HCT116 (cell line): ENCODE results near the gene GGT6. TPM values are rescaled to one million over a fixed set of nuclear protein-coding genes. Genes with fewer than 3 reads are reported as not detected.

ENCODE experiments used
- ATAC-seq: fragments of 200-7000 bp; cut with Tn5 transposase; 2 replicates; pipeline ENCODE4 v1.9.1; 2020; ENCODE audit warnings: mild to moderate bottlenecking, moderate library complexity
- BruUV-seq: library from RNA; stranded (reverse); fragments of 400-500 nt; replicated peaks from 2 replicates; lab custom pipeline; 2021; lab: Mats Ljungman, UMichigan
- CTCF ChIA-PET: fragments of 300-600 bp; sonication (Branson Sonifier 250); formaldehyde crosslinking; loops from one replicate; lab custom pipeline; 2021; ENCODE audit warnings: antibody characterized with exemption; lab: Charles Lee
- POLR2A ChIA-PET: fragments of 300-600, 350-600 bp; sonication (Branson Sonifier 250); formaldehyde crosslinking; loops from one replicate; lab custom pipeline; 2021; ENCODE audit warnings: antibody characterized with exemption; lab: Charles Lee
- RAD21 ChIA-PET, 2 experiments: fragments of 300-600 bp; sonication (Branson Sonifier 250); formaldehyde crosslinking; loops; one replicate each; lab custom pipeline; 2023; ENCODE audit warnings: low total read pairs in 2 of 2; ENCODE audit not compliant: uncharacterized antibody in 2 of 2, unreplicated experiment in 2 of 2, low non-redundant PET in 1 of 2; lab: Charles Lee
- DNase-seq: peaks from one replicate; pipeline ENCODE4 v3.0.0-alpha.2; 2010; ENCODE audit warnings: low read depth, low spot score
- H2AFZ ChIP-seq: fragments of 200-600 bp; shearing (Covaris generic), sonication (generic); 2 replicates; pipeline ENCODE4 v1.6.1; 2017; ENCODE audit warnings: low read depth, mixed run types, mixed read lengths, antibody characterized with exemption, low read length; ENCODE audit not compliant: poor library complexity, severe bottlenecking
- H3K27ac ChIP-seq: 2 replicates; pipeline ENCODE4 v1.5.1; 2012; ENCODE audit warnings: low read depth, low read length
- H3K27me3 ChIP-seq: fragments of 200-600 bp; sonication (generic); 2 replicates; pipeline ENCODE4 v1.6.1; 2016; ENCODE audit warnings: mixed run types, low read length, mixed read lengths; ENCODE audit not compliant: insufficient read depth
- H3K36me3 ChIP-seq, 2 experiments: fragments of 200-500 bp in 1 of 2; fragments of 200-600 bp in 1 of 2; sonication (Bioruptor generic) in 1 of 2; sonication (generic) in 1 of 2; 2 replicates each; pipeline versions ENCODE4 v1.5.1 to v1.6.1; 2014 to 2016; ENCODE audit warnings: low read length in 2 of 2, inconsistent platforms in 1 of 2, mixed read lengths in 1 of 2, mixed run types in 1 of 2; ENCODE audit not compliant: insufficient read depth in 2 of 2, control insufficient read depth in 1 of 2
- H3K4me1 ChIP-seq, 2 experiments: fragments of 200-600 bp in 1 of 2; sonication (generic) in 1 of 2; 2 replicates each; pipeline versions ENCODE4 v1.5.1 to v1.6.1; 2012 to 2017; ENCODE audit warnings: low read length in 2 of 2, inconsistent platforms in 1 of 2, mild to moderate bottlenecking in 1 of 2, mixed read lengths in 1 of 2, mixed run types in 1 of 2, moderate library complexity in 1 of 2; ENCODE audit not compliant: insufficient read depth in 2 of 2, control insufficient read depth in 1 of 2
- H3K4me2 ChIP-seq: fragments of 200-600 bp; sonication (generic); 2 replicates; pipeline ENCODE4 v1.6.1; 2017; ENCODE audit warnings: mixed run types, low read length, mixed read lengths
- H3K4me3 ChIP-seq, 2 experiments: fragments of 200-600 bp in 1 of 2; sonication (generic) in 1 of 2; replicated peaks in 1 of 2; 2 replicates each; pipeline ENCODE4 v1.5.1; 2011 to 2016; ENCODE audit warnings: low read length in 2 of 2, control low read depth in 1 of 2, low read depth in 1 of 2, mild to moderate bottlenecking in 1 of 2, mixed read lengths in 1 of 2, mixed run types in 1 of 2
- H3K79me2 ChIP-seq: fragments of 200-600 bp; sonication (generic); 2 replicates; pipeline ENCODE4 v1.6.1; 2017; ENCODE audit warnings: mild to moderate bottlenecking, mixed run types, low read length, moderate library complexity, mixed read lengths; ENCODE audit not compliant: insufficient read depth
- H3K9ac ChIP-seq: fragments of 200-600 bp; sonication (generic); 2 replicates; pipeline ENCODE4 v1.6.1; 2016; ENCODE audit warnings: low read length, mixed read lengths
- H3K9me2 ChIP-seq: fragments of 200-600 bp; sonication (generic), shearing (Covaris generic); 2 replicates; pipeline ENCODE4 v1.6.1; 2017; ENCODE audit warnings: mixed run types, mild to moderate bottlenecking, moderate library complexity; ENCODE audit not compliant: insufficient read depth
- H3K9me3 ChIP-seq, 2 experiments: fragments of 200-500 bp in 1 of 2; fragments of 200-600 bp in 1 of 2; sonication (Bioruptor generic) in 1 of 2; sonication (generic) in 1 of 2; 2 replicates each; pipeline ENCODE4 v1.6.1; 2014 to 2017; ENCODE audit warnings: low read length in 2 of 2, mixed read lengths in 2 of 2, inconsistent platforms in 1 of 2, low read depth in 1 of 2, mild to moderate bottlenecking in 1 of 2, mixed run types in 1 of 2, moderate library complexity in 1 of 2; ENCODE audit not compliant: control insufficient read depth in 1 of 2, insufficient read depth in 1 of 2
- H4K20me1 ChIP-seq: fragments of 200-600 bp; sonication (generic), shearing (Covaris generic); 2 replicates; pipeline ENCODE4 v1.6.1; 2017; ENCODE audit warnings: mixed run types, mild to moderate bottlenecking, moderate library complexity; ENCODE audit not compliant: insufficient read depth
- CEBPB ChIP-seq: IDR thresholded peaks from 2 replicates; pipeline ENCODE4 v1.6.1; 2012; ENCODE audit warnings: low read depth
- ELF1 ChIP-seq: IDR thresholded peaks from 2 replicates; pipeline ENCODE4 v1.6.1; 2012; ENCODE audit warnings: low read depth, borderline replicate concordance
- EZH2 ChIP-seq: fragments of 200-600 bp; sonication (generic); IDR thresholded peaks from 2 replicates; pipeline ENCODE4 v1.6.1; 2017; ENCODE audit warnings: antibody characterized with exemption, mixed run types
- FOSL1 ChIP-seq: IDR thresholded peaks from 2 replicates; pipeline ENCODE4 v1.6.1; 2012; ENCODE audit warnings: low read depth
- JUND ChIP-seq: IDR thresholded peaks from 2 replicates; pipeline ENCODE4 v1.6.1; 2012
- MAX ChIP-seq: IDR thresholded peaks from 2 replicates; pipeline ENCODE4 v1.6.1; 2012
- POLR2AphosphoS5 ChIP-seq: IDR thresholded peaks from 2 replicates; pipeline ENCODE4 v1.6.1; 2011; ENCODE audit warnings: mild to moderate bottlenecking, low read depth, low read length, moderate library complexity
- REST ChIP-seq: IDR thresholded peaks from 2 replicates; pipeline ENCODE4 v1.6.1; 2012; ENCODE audit warnings: low read depth
- SIN3A ChIP-seq: IDR thresholded peaks from 2 replicates; pipeline ENCODE4 v1.6.1; 2012; ENCODE audit warnings: low read depth
- SP1 ChIP-seq: IDR thresholded peaks from 2 replicates; pipeline ENCODE4 v1.6.1; 2012; ENCODE audit warnings: low read depth
- SRF ChIP-seq: IDR thresholded peaks from 2 replicates; pipeline ENCODE4 v1.6.1; 2012; ENCODE audit warnings: low read depth
- YY1 ChIP-seq: IDR thresholded peaks from 2 replicates; pipeline ENCODE4 v1.6.1; 2011; ENCODE audit warnings: low read length, low read depth, moderate library complexity, mild to moderate bottlenecking; ENCODE audit not compliant: insufficient replicate concordance; ENCODE audit errors: extremely low read depth
- ZNF274 ChIP-seq: fragments of 200-500 bp; sonication (Bioruptor generic); IDR thresholded peaks from 2 replicates; pipeline ENCODE4 v1.6.1; 2014; ENCODE audit warnings: mild to moderate bottlenecking, low read depth, low read length, inconsistent platforms
- intact Hi-C: fragments of 100-400 bp; cut with micrococcal nuclease; formaldehyde crosslinking; loops from 2 replicates; pipeline ENCODE4 v1.10.0; 2022
- total RNA-seq: library from RNA; stranded (reverse); gene quantifications from one replicate; pipeline ENCODE4 v1.2.1, GENCODE V29; 2021; ENCODE audit not compliant: unreplicated experiment
- TF ChIP-seq, protein P1 (sequence below), 3 experiments: fragments of 200-600 bp in 1 of 3; sonication (generic) in 1 of 3; IDR thresholded peaks in 2 of 3; conservative IDR thresholded peaks in 1 of 3; 2 replicates each; pipeline ENCODE4 v1.5.1; 2012 to 2017; ENCODE audit warnings: low read depth in 2 of 3, low read length in 2 of 3, antibody characterized with exemption in 1 of 3, borderline replicate concordance in 1 of 3, control low read depth in 1 of 3, mild to moderate bottlenecking in 1 of 3, mixed read lengths in 1 of 3, mixed run types in 1 of 3, moderate library complexity in 1 of 3; ENCODE audit not compliant: insufficient read depth in 1 of 3

Gene GGT6
- total RNA-seq, 1 experiment from 2014 or later = 0.10 TPM

GRCh38 chr17:4520894-4521600 is 39.3 kb downstream of the GGT6 start:
- BruUV-seq = no TSS peak
- Histone ChIP-seq H3K27me3 (no peaks in the 10 kb centered on the region), H4K20me1 (no peaks in the 10 kb centered on the region), H3K9ac (no peak overlapping the region), H3K9me3 (no peaks in the 10 kb centered on the region), H3K4me1 (0 out of 4 replicates have a peak, but pooled peaks cover 0 to 5% of the 10 kb centered on the region in 2 experiments), H3K9me2 (no peaks in the 10 kb centered on the region), H3K4me2 (no peak overlapping the region), H3K4me3 (no peak overlapping the region), H3K79me2 (no peaks in the 10 kb centered on the region), H3K36me3 (no peaks in the 10 kb centered on the region), H3K27ac (no peak overlapping the region), H2AFZ (no peak overlapping the region)
- no peak for TF ChIP-seq ELF1
- TF ChIP-seq SRF = no peak
- TF ChIP-seq SIN3A = no peak
- no peak for TF ChIP-seq POLR2AphosphoS5
- no peak for TF ChIP-seq YY1
- TF ChIP-seq, protein P1, sequence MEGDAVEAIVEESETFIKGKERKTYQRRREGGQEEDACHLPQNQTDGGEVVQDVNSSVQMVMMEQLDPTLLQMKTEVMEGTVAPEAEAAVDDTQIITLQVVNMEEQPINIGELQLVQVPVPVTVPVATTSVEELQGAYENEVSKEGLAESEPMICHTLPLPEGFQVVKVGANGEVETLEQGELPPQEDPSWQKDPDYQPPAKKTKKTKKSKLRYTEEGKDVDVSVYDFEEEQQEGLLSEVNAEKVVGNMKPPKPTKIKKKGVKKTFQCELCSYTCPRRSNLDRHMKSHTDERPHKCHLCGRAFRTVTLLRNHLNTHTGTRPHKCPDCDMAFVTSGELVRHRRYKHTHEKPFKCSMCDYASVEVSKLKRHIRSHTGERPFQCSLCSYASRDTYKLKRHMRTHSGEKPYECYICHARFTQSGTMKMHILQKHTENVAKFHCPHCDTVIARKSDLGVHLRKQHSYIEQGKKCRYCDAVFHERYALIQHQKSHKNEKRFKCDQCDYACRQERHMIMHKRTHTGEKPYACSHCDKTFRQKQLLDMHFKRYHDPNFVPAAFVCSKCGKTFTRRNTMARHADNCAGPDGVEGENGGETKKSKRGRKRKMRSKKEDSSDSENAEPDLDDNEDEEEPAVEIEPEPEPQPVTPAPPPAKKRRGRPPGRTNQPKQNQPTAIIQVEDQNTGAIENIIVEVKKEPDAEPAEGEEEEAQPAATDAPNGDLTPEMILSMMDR (IDR thresholded peaks at IDR 0.05 in 2 of 3, conservative IDR thresholded peaks at IDR 0.05 in 1 of 3; ENCODE audit: borderline replicate concordance in 1 of 3, insufficient read depth in 1 of 3, low read depth in 2 of 3, low read length in 2 of 3) = no peak
- TF ChIP-seq FOSL1 = no peak
- no peak; the same call in 1 of the 2 replicates for TF ChIP-seq MAX
- TF ChIP-seq REST = no peak
- TF ChIP-seq ZNF274 = no peak
- TF ChIP-seq EZH2 = no peak
- no peak for TF ChIP-seq CEBPB
- TF ChIP-seq SP1 = no peak
- TF ChIP-seq JUND = no peak
- no peak for DNase-seq
- intact Hi-C loops = no loop called here
- RAD21 ChIA-PET = no interaction called here
- POLR2A ChIA-PET = interaction anchor here (0.7 kb wide), 1 partner anchor 97 kb away, joined by 3 read pairs; no protein-coding TSS in a partner anchor
- peak; percentile 34; the same call in 1 of the 2 replicates for ATAC-seq
- CTCF ChIA-PET = no interaction called here
